Measurements from ENCODE around the gene AVPR2. TPM values are rescaled to one million over a fixed set of nuclear protein-coding genes. Genes with fewer than 3 reads are reported as not detected.
A peak's percentile ranks its signal among the peaks of the same experiment; 100 is the strongest.

The AVPR2 gene
- total and polyA plus RNA-seq, 2 donors (not counting 1 experiment from before 2014, with no cell fraction given), result 0.12 TPM; not detected in 1

DNA sequence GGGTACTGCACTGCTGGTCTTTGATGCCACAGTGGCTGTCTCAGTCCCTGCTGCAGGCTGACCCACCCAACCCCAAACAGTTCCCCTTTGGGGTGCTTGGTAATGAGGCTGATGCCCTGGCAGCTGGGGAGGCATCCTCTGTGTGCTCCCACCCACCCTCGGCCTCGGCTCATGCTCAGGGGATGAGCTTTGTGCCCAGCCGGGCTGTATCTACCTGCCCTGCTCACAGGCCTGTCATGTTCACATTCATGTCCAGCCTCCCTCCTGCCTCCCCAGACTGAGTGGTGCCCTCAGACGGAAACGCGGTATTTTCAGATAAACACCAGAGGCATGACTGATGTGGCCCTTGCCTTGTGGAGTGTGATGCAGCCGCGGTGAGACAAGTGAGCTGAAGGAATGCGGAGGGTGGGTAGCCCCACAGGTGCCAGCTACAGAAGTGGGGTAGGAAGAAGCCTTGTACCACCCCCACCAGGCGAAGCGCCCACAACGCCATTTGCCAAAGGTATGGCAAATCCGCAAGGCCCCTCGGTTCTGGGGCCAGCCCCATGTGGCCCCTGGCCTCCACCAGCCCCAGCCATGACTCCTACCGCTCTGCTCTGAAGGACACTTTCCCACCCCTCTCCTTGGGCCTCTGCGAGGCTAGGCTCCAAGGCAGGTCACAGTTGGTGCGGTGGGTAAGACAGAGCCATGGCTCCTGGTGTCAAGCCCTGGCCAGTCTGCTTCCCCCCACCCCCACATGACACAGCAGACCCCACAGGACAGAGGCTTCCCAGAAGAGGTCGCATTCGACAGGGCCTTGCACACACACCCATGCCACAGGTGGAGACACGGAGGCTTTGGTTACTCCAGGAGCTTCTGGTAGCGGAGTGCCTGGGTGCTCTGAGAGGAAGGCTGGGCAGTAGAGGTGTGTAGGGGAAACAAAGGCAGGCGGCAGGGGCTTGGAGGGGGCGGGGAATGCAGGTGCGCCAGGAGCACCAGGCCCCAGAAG is 41.8 kb downstream of the AVPR2 start:
- Histone ChIP-seq H3K4me3 (ENCODE audit: control extremely low read depth in 1 of 5, extremely low read depth in 1 of 5, insufficient read depth in 1 of 5, low read depth in 2 of 5, low read length in 4 of 5) (no peak overlapping the region), H4K20me1 (ENCODE audit: control insufficient read depth, insufficient read depth, low read length, poor library complexity, severe bottlenecking) (no peaks in the 10 kb centered on the region), H2AFZ (ENCODE audit: insufficient read depth, low read depth, low read length, poor library complexity, severe bottlenecking) (no peak overlapping the region), H3K4me2 (replicated peaks; ENCODE audit: low read depth, low read length, poor library complexity, severe bottlenecking) (no peak overlapping the region), H3K27me3 (replicated peaks in 1 of 4; ENCODE audit: control extremely low read depth in 1 of 4, control insufficient read depth in 3 of 4, insufficient read depth in 4 of 4, low read length in 3 of 4) (no peaks in the 10 kb centered on the region), H3K79me2 (ENCODE audit: control insufficient read depth, insufficient read depth, low read length) (peaks cover 14% of the 10 kb centered on the region), H3K36me3 (replicated peaks in 1 of 2; ENCODE audit: control extremely low read depth in 1 of 2, control insufficient read depth in 1 of 2, extremely low read depth in 1 of 2, insufficient read depth in 2 of 2, low read length in 1 of 2) (peaks cover 0 to 23% of the 10 kb centered on the region in 2 experiments), H3K4me1 (ENCODE audit: control insufficient read depth in 2 of 2, insufficient read depth in 2 of 2, low read length in 2 of 2) (peaks cover 12 to 45% of the 10 kb centered on the region in 2 donors), H3K9ac (ENCODE audit: low read length) (no peak overlapping the region), H3K27ac (ENCODE audit: low read length in 2 of 2) (no peak overlapping the region), H3K9me3 (ENCODE audit: control extremely low read depth in 1 of 3, control insufficient read depth in 2 of 3, insufficient read depth in 1 of 3, low read length in 2 of 3) (no peaks in the 10 kb centered on the region)
- ChIA-PET POLR2A (interaction anchor here (1.0 to 5.8 kb wide), 2 partner anchors 20 to 25 kb away, joined by 4 to 58 read pairs; partner anchors contain the start of gene ARHGAP4), CTCF (interaction anchor here (0.7 to 15.4 kb wide), 14 partner anchors 10 to 1003 kb away, joined by 3 to 325 read pairs (median 4); partner anchors contain the start of genes ARHGAP4, IDH3G, NAA10 and PLXNB3)
- no peaks in the 10 kb centered on the region for H3K9me3 Mint-ChIP-seq (ENCODE audit: insufficient read depth)
- TF ChIP-seq EZH2 (IDR thresholded peaks at IDR 0.05; ENCODE audit: borderline replicate concordance, insufficient read depth, low read depth, low read length, poor library complexity, severe bottlenecking), result no peak
- TF ChIP-seq, protein P1, sequence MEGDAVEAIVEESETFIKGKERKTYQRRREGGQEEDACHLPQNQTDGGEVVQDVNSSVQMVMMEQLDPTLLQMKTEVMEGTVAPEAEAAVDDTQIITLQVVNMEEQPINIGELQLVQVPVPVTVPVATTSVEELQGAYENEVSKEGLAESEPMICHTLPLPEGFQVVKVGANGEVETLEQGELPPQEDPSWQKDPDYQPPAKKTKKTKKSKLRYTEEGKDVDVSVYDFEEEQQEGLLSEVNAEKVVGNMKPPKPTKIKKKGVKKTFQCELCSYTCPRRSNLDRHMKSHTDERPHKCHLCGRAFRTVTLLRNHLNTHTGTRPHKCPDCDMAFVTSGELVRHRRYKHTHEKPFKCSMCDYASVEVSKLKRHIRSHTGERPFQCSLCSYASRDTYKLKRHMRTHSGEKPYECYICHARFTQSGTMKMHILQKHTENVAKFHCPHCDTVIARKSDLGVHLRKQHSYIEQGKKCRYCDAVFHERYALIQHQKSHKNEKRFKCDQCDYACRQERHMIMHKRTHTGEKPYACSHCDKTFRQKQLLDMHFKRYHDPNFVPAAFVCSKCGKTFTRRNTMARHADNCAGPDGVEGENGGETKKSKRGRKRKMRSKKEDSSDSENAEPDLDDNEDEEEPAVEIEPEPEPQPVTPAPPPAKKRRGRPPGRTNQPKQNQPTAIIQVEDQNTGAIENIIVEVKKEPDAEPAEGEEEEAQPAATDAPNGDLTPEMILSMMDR (IDR thresholded peaks at IDR 0.05), result no peak
- H3K27ac Mint-ChIP-seq, result peak overlapping the region; percentile 26
- H3K4me3 Mint-ChIP-seq, result no peak overlapping the region
- no peaks in the 10 kb centered on the region for H3K27me3 Mint-ChIP-seq
- 98% methylated on average over 6 of the region's 24 CpGs for WGBS (ENCODE audit: insufficient coverage)
- peaks cover 17% of the 10 kb centered on the region for H3K4me1 Mint-ChIP-seq
- ATAC-seq (ENCODE audit: low read depth), result no peak
- intact Hi-C loops (cut with micrococcal nuclease), result no loop called here
- DNase-seq, result no peak
